D341Med (cell line): ENCODE data around the gene PLCD3.

Source experiments
- DNase-seq: peaks from one replicate; pipeline ENCODE4 v3.0.0; 2012; ENCODE audit warnings: low spot score

PLCD3 gene, protein sequence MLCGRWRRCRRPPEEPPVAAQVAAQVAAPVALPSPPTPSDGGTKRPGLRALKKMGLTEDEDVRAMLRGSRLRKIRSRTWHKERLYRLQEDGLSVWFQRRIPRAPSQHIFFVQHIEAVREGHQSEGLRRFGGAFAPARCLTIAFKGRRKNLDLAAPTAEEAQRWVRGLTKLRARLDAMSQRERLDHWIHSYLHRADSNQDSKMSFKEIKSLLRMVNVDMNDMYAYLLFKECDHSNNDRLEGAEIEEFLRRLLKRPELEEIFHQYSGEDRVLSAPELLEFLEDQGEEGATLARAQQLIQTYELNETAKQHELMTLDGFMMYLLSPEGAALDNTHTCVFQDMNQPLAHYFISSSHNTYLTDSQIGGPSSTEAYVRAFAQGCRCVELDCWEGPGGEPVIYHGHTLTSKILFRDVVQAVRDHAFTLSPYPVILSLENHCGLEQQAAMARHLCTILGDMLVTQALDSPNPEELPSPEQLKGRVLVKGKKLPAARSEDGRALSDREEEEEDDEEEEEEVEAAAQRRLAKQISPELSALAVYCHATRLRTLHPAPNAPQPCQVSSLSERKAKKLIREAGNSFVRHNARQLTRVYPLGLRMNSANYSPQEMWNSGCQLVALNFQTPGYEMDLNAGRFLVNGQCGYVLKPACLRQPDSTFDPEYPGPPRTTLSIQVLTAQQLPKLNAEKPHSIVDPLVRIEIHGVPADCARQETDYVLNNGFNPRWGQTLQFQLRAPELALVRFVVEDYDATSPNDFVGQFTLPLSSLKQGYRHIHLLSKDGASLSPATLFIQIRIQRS

DNA sequence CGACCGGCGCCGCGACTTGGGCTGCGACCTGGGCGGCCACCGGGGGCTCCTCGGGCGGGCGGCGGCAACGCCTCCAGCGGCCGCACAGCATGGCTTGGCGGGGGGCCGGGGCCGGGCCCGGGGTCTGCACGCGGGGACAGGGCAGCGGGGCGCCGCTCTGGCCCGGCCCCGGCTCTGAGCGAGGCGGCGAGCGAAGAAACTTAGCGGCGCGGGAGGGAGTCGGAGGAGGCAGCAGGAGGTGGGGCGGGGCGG, at the start of gene PLCD3:
Gene PLCD3, minus strand, starts transcription at position 196 of the 252 bp plus-strand sequence. Its CDS starts 105 bp downstream, at position 91.
- DNase-seq: no peak

DNA sequence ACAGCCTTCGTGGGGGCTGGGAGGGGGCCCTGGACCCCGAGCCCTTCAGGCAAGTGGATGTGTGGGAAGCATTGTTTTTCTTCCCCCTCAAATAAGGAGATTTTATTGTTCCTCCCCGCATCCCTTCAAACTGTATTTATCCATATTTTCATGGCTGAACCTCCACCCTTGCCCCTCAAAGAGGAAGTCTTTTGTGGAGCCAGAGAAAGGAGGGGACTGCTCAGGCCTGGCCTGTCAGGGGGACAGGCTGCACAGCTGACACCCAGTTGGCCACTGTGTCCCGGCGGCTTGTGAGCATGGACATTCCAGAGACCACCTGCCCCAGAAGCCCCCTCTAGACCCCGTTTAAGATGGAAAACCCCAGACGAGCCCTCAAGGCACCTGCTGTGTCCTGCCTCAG, 45.2 kb upstream of the PLCD3 start:
- DNase-seq: peak; percentile 33

GRCh38 chr17:45175759-45176115, 43.4 kb upstream of the PLCD3 start:
- DNase-seq: no peak

GRCh38 chr17:45172541-45173286, 40.4 kb upstream of the PLCD3 start:
- peak; percentile 91 for DNase-seq

DNA sequence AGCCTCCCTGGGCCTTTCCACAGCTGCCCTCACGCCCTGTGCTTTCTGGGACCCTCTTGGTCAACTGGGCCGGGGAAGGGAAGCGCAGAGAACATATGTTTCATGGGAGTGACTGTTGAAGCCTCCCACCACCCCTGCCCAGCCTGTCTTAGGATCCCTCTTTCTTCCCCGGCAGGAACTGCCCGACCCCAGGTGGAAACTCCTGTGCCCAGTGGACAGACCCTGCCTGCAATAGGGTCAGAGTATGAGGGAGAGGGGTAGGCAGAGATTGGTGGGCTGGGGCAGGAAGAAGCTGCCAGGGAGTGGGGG, 39.9 kb upstream of the PLCD3 start:
- no peak for DNase-seq

- peak; percentile 47 for DNase-seq
Observed at GRCh38 chr17:45171338-45172231, 39.3 kb upstream of the PLCD3 start.

DNA sequence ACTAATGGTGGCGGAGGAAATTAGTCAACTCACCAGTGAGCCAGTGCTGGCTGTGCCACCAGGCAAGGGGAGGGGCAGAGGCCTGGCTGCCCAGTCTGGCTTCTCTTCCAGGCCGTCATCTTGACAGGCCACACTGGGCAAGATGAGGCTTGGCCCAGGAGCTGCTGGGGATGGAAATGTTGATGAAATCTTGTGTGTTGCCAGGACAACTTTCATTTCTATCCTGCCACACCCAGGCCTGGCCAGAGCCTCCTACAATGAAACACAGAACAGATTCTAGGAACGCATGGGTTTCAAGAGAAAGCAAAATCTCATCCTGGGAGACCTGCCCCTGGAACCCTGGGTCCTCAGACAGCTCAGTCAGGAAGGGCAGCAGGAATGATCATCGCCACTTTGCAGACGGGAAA, 38.6 kb upstream of the PLCD3 start:
- DNase-seq: no peak

DNA sequence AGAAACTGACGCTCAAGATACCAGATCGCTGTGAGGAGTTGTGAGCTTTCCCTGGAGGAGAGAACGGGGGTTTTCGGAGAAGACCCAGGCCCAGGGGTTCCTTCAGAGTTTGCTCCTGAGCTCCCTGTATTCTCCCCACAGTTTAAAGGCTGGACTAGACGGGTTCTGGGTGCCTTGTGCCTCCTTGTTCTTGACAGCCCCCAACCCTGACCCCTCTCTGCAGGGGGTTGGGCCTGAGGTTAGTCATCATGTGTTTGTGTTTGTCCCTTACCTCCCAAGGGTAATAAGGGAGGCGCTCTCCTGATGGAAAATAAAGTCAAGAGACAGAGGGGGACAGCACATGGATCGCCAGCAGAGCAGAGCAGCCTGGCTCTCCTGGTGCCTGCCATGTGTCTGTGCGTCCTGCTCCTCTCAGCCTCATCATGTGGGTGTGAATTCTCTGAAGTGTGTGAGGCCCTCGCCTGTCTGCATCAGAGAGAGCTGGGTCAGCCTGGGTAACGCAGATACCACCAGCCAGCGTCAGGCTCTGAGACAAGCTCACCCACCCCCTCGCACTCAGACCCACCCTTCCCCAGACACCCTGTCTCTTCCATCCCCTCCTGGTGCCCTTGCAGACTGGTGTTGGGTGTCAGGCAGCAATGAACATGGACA, 38.1 kb upstream of the PLCD3 start:
- peak; percentile 30 for DNase-seq

- DNase-seq: peak; percentile 28
Observed at GRCh38 chr17:45168991-45169752, 36.9 kb upstream of the PLCD3 start.

DNA sequence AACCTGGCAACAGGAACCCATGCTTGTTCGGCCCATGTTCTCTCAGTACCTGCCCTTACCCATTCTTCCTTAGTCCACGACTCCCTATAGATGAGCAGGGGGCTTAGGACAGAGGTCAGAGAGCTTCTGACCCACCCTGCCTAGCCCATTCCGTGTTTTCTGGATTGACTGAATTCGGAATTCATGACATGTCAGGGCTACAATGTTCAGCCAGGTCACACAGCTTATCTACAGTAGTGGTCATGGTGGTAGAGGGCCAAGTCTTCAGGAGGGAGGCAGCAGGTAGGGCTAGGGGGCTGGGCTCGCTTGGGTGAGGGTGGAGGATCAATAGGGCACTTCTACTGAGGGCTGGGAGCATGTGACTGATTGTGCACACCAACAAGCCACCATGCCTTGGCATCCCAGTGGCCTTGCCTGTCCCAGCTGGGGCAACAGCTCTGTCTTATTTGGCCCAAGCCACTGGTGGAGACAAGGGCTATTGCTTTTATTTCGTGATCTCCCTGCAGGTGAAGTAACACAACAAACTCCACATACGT, 32.5 kb upstream of the PLCD3 start:
- no peak for DNase-seq

- DNase-seq: peak; percentile 44
Observed at GRCh38 chr17:45162025-45162687, 29.8 kb upstream of the PLCD3 start.

DNA sequence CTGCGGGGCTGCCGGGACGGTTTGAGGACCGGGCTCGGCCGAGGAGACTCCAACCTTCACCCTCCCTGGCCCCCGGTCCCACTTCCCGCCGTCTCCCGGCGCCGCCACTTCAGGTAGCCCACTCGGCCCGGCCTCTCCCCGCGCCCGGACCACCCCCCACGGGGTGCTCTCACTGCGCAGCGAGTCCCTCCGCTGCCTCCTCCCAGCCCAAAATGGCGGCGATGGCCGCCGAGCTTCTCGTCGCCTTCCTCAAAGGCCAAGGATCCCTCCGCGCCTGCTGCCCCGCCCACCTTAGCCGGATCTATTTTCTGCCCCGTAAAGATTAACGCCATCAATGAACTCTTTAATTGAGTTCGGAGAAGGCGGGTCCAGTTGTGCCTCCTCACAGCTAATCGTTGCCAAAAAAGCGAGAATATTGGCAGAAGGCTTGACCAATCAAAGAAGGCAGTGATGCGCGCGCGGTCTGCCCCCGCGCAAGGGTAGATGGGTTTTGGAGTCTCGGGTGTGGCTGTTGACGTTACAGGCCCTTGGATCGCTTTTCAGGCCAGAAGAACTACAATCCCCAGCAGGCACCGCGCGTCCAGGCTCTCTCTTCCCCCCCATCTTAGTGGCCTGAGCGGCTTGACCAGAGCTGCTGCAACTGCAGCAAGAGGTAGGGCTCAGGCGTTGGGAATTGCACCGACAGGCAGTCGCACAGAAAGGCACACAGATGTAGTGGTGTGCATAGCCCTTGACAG, 29.1 kb upstream of the PLCD3 start, which contains the start of gene HEXIM2:
Gene HEXIM2, plus strand, starts transcription at position 588 of the 737 bp plus-strand sequence. CDS start 919 bp downstream, outside the sequence.
- peak; percentile 99 for DNase-seq

DNA sequence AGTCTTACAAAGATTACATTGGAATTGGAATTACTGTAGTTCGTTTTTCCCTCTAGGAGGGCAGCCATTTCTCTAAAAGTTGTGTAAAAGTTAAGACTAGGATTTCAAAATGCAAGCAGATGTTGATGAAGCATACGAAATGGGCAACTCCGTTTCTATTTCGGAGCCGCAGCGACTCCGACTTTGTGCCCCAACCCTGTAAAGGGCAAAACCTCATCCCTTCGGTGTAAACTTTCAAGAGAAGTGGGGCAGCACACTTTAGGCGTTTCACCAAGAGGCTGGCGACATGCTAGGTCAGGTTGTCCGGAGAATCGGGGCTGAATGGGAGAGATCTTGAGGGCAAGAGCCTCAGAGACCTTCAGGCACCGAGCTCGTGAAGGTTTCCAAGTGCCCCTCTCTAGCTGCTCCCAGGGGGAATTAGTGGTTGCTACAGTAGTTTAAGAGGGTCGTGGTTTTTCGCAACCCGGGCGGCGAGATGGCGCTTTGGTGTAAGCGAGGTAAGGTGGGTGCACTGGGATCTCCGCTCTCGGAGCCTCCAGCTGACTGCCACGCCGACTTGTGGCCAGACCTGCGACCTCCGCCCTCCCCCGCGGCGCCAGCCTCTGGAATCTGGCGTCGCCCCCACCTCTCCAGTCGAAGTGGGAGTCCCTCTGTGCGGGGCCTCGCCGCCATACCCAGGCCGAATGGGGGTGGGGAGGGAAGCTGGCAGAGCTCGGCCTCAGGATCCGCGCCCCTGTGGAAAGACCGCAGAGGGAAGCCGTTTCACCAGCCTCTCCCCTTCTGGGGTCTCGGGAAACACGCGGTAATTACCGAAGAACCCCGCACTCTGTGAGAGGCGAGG, 28.4 kb upstream of the PLCD3 start:
- peak; percentile 88 for DNase-seq

GRCh38 chr17:45156242-45156641, 23.9 kb upstream of the PLCD3 start:
- no peak for DNase-seq

GRCh38 chr17:45155483-45155882, 23.2 kb upstream of the PLCD3 start:
- no peak for DNase-seq

- no peak for DNase-seq
Observed at GRCh38 chr17:45155029-45155428, 22.7 kb upstream of the PLCD3 start.

DNA sequence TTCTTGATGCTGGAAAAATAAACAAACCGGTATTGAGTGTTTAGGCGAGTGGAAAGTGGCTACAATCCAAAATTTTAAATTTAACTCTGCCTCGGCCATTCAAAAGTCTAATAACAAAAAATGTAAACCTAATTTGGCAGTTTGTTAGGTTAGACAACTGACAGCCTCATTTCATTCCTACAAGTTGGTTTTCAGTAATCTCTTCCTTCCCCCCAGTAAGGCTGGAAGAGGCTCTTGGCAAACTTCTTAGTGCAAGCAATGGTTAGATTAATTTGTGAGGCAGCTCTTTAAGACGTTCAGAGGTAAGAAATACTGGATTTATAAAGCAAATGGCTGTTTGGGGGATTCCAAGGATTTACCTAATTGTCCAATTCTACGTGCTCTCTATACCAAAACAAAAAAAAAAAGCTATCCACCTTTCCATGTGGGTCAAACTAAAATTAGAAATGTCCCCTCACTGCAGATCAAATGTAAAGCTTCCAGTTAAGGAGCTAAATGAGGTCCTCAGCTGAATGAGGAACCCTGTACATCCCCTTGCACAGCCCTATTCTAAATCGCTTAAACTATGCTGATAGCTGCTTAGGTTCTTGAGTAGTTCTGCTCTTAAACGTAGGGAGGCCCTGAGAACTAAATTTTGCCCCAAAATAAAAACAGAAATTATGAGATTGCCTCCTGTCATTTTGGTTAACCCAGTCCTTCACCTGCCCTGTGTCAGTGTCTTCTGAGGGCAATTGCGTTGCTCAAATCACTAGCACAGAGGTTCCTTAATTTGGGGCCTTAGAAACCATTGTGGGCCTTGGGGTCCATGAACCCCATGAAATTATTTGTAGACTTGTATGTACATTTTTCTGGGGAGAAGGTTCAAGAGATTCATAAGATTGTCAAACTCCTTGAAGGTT, 18.8 kb upstream of the PLCD3 start:
- DNase-seq: no peak
